ENCODE data around the gene SNRPA1.

- TF ChIP-seq CTCF (IDR thresholded peaks at IDR 0.05): no peak
- TF ChIP-seq POLR2A (IDR thresholded peaks at IDR 0.05): no peak
- no peak for TF ChIP-seq POLR2AphosphoS5 (IDR thresholded peaks at IDR 0.05)
- no peak for TF ChIP-seq EP300 (IDR thresholded peaks at IDR 0.05)
Measured at GRCh38 chr15:101256757-101257156, 38.3 kb downstream of the SNRPA1 start.

Measured in sigmoid colon (tissue), 4 donors.